ENCODE results near the gene ATRNL1. TPM values are rescaled to one million over a fixed set of nuclear protein-coding genes. Genes with fewer than 3 reads are reported as not detected.

Gene ATRNL1
- total RNA-seq, 4 donors from 2014 or later: 137 to 431 (median 202) TPM

GRCh38 chr10:115937768-115938056 is 844.5 kb downstream of the ATRNL1 start:
- Histone ChIP-seq H3K9me3 (no peaks in the 10 kb centered on the region), H3K27ac (no peak overlapping the region), H3K4me1 (peaks cover 0 to 3% of the 10 kb centered on the region in 2 donors), H3K36me3 (no peaks in the 10 kb centered on the region), H3K4me3 (no peak overlapping the region), H3K27me3 (no peaks in the 10 kb centered on the region)
- intact Hi-C loops (cut with DNase I; ENCODE audit: low total_unique reads): no loop called here
- DNase-seq: no peak
- TF ChIP-seq POLR2A (IDR thresholded peaks at IDR 0.05): no peak
- no peak for TF ChIP-seq CTCF (IDR thresholded peaks at IDR 0.05)

- Histone ChIP-seq H3K27me3 (no peaks in the 10 kb centered on the region), H3K4me1 (peaks cover 0 to 3% of the 10 kb centered on the region in 2 donors), H3K27ac (no peak overlapping the region), H3K9me3 (no peaks in the 10 kb centered on the region), H3K4me3 (no peak overlapping the region), H3K36me3 (no peaks in the 10 kb centered on the region)
- intact Hi-C loops (cut with DNase I; ENCODE audit: low total_unique reads): no loop called here
- TF ChIP-seq CTCF (IDR thresholded peaks at IDR 0.05) (no peak), POLR2A (IDR thresholded peaks at IDR 0.05) (no peak)
- DNase-seq: no peak
Measured at GRCh38 chr10:115939101-115939854, 846.1 kb downstream of the ATRNL1 start.

- no peaks in the 10 kb centered on the region for H3K27me3 ChIP-seq
- TF ChIP-seq POLR2A (IDR thresholded peaks at IDR 0.05): no peak
- TF ChIP-seq CTCF (IDR thresholded peaks at IDR 0.05): no peak
- H3K4me1 ChIP-seq: peaks cover 0 to 3% of the 10 kb centered on the region in 2 donors
- intact Hi-C loops (cut with DNase I; ENCODE audit: low total_unique reads): no loop called here
- no peak overlapping the region for H3K27ac ChIP-seq
- H3K36me3 ChIP-seq: no peaks in the 10 kb centered on the region
- DNase-seq: no peak
- H3K9me3 ChIP-seq: no peaks in the 10 kb centered on the region
- no peak overlapping the region for H3K4me3 ChIP-seq
Measured at GRCh38 chr10:115941361-115941771, 848.2 kb downstream of the ATRNL1 start.

- H3K36me3 ChIP-seq: no peaks in the 10 kb centered on the region
- peaks cover 0 to 3% of the 10 kb centered on the region in 2 donors for H3K4me1 ChIP-seq
- H3K27ac ChIP-seq: no peak overlapping the region
- no peaks in the 10 kb centered on the region for H3K9me3 ChIP-seq
- intact Hi-C loops (cut with DNase I; ENCODE audit: low total_unique reads): no loop called here
- no peak overlapping the region for H3K4me3 ChIP-seq
- no peak for TF ChIP-seq CTCF (IDR thresholded peaks at IDR 0.05)
- TF ChIP-seq POLR2A (IDR thresholded peaks at IDR 0.05): no peak
- no peak for DNase-seq
- no peaks in the 10 kb centered on the region for H3K27me3 ChIP-seq
Measured at GRCh38 chr10:115942101-115942500, 848.9 kb downstream of the ATRNL1 start.

- H3K36me3 ChIP-seq: no peaks in the 10 kb centered on the region
- H3K9me3 ChIP-seq: no peaks in the 10 kb centered on the region
- peaks cover 0 to 3% of the 10 kb centered on the region in 2 donors for H3K4me1 ChIP-seq
- DNase-seq: no peak
- no peak for TF ChIP-seq POLR2A (IDR thresholded peaks at IDR 0.05)
- TF ChIP-seq CTCF (IDR thresholded peaks at IDR 0.05): no peak
- H3K4me3 ChIP-seq: no peak overlapping the region
- intact Hi-C loops (cut with DNase I; ENCODE audit: low total_unique reads): no loop called here
- H3K27ac ChIP-seq: no peak overlapping the region
- H3K27me3 ChIP-seq: no peaks in the 10 kb centered on the region
Measured at GRCh38 chr10:115944538-115944937, 851.4 kb downstream of the ATRNL1 start.
